Loucy (cell line): ENCODE data around the gene GOLGA8J.
"Not testable (repeated sequence)": the region's sequence is repeated elsewhere in the genome, so short reads cannot be mapped to it uniquely, and the experiment has no call there.

Source experiments
- EZH2phosphoT487 ChIP-seq: fragments of 200-600 bp; IDR thresholded peaks from 2 replicates; pipeline ENCODE4 v1.6.1; 2018; ENCODE audit warnings: antibody characterized with exemption, mild to moderate bottlenecking, moderate library complexity, borderline replicate concordance
- TF ChIP-seq, protein P1 (sequence below): fragments of 200-600 bp; sonication (generic); conservative IDR thresholded peaks from 2 replicates; pipeline ENCODE4 v1.5.1; 2014; ENCODE audit warnings: mild to moderate bottlenecking, antibody characterized with exemption, low read length

DNA sequence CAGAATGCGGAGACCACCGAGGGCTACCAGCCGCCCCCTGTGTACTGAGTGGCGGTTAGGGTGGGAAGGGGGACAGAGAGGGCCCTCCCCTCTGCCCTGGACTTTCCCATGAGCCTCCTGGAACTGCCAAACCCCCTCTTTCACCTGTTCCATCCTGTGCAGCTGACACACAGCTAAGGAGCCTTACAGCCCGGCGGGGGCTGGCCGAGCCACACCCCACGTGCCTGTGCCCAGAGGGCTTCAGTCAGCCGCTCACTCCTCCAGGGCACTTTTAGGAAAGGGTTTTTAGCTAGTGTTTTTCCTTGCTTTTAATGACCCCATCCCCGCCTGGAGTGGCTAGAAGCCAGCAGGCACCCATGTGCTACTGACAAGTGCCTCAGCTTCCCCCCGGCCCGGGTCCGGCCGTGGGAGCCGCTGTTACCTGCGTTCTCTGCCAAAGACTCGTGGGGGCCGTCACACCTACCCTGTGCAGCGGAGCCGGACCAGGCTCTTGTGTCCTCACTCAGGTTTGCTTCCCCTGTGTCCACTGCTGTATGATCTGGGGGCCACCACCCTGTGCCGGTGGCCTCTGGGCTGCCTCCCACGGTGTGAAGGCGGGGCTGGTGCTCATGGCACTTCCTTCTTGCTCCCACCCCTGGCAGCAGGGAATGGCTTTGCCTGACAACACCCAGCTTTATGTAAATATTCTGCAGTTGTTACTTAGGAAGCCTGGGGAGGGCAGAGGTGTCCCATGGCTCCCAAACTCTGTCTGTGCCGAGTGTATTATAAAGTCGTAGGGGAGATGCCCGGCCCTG is 37.3 kb upstream of the GOLGA8J start:
- TF ChIP-seq, protein P1, sequence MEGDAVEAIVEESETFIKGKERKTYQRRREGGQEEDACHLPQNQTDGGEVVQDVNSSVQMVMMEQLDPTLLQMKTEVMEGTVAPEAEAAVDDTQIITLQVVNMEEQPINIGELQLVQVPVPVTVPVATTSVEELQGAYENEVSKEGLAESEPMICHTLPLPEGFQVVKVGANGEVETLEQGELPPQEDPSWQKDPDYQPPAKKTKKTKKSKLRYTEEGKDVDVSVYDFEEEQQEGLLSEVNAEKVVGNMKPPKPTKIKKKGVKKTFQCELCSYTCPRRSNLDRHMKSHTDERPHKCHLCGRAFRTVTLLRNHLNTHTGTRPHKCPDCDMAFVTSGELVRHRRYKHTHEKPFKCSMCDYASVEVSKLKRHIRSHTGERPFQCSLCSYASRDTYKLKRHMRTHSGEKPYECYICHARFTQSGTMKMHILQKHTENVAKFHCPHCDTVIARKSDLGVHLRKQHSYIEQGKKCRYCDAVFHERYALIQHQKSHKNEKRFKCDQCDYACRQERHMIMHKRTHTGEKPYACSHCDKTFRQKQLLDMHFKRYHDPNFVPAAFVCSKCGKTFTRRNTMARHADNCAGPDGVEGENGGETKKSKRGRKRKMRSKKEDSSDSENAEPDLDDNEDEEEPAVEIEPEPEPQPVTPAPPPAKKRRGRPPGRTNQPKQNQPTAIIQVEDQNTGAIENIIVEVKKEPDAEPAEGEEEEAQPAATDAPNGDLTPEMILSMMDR, result not testable (repeated sequence)
- TF ChIP-seq EZH2phosphoT487, result not testable (repeated sequence)
